ENCODE measurements around the gene GMCL2.
A peak's percentile ranks its signal among the peaks of the same experiment; 100 is the strongest.

GMCL2 gene

GRCh38 chr5:178213003-178213461 lies 25.9 kb upstream of the GMCL2 start:
- peaks cover 38% of the 10 kb centered on the region for H3K4me1 Mint-ChIP-seq
- no peaks in the 10 kb centered on the region for H3K9me3 Mint-ChIP-seq
- H3K27me3 Mint-ChIP-seq = no peaks in the 10 kb centered on the region
- no peak overlapping the region for H3K27ac Mint-ChIP-seq
- peaks cover 12% of the 10 kb centered on the region for H3K36me3 Mint-ChIP-seq
- H3K4me3 Mint-ChIP-seq = no peak overlapping the region

- Mint-ChIP-seq H3K4me3 (no peak overlapping the region), H3K27me3 (no peaks in the 10 kb centered on the region), H3K9me3 (no peaks in the 10 kb centered on the region), H3K4me1 (peaks cover 44% of the 10 kb centered on the region), H3K27ac (peak overlapping the region; percentile 62), H3K36me3 (peaks cover 16% of the 10 kb centered on the region)
Measured at GRCh38 chr5:178212241-178213002, 25.3 kb upstream of the GMCL2 start.

- Mint-ChIP-seq H3K27ac (peak overlapping the region; percentile 62), H3K4me3 (no peak overlapping the region), H3K36me3 (peaks cover 20% of the 10 kb centered on the region), H3K9me3 (no peaks in the 10 kb centered on the region), H3K4me1 (peaks cover 53% of the 10 kb centered on the region), H3K27me3 (no peaks in the 10 kb centered on the region)
Measured at GRCh38 chr5:178211095-178212048, 24.2 kb upstream of the GMCL2 start.

- Mint-ChIP-seq H3K27ac (peak overlapping the region; percentile 72), H3K4me1 (peaks cover 53% of the 10 kb centered on the region), H3K36me3 (peaks cover 24% of the 10 kb centered on the region), H3K9me3 (no peaks in the 10 kb centered on the region), H3K4me3 (no peak overlapping the region), H3K27me3 (no peaks in the 10 kb centered on the region)
Measured at GRCh38 chr5:178210686-178211085, 23.5 kb upstream of the GMCL2 start.

- H3K9me3 Mint-ChIP-seq = no peaks in the 10 kb centered on the region
- no peaks in the 10 kb centered on the region for H3K27me3 Mint-ChIP-seq
- H3K4me1 Mint-ChIP-seq = peaks cover 52% of the 10 kb centered on the region
- no peak overlapping the region for H3K4me3 Mint-ChIP-seq
- peak overlapping the region; percentile 72 for H3K27ac Mint-ChIP-seq
- peaks cover 25% of the 10 kb centered on the region for H3K36me3 Mint-ChIP-seq
Measured at GRCh38 chr5:178210073-178210535, 22.9 kb upstream of the GMCL2 start.

- H3K4me1 Mint-ChIP-seq = peaks cover 52% of the 10 kb centered on the region
- no peaks in the 10 kb centered on the region for H3K9me3 Mint-ChIP-seq
- no peak overlapping the region for H3K4me3 Mint-ChIP-seq
- peak overlapping the region; percentile 72 for H3K27ac Mint-ChIP-seq
- no peaks in the 10 kb centered on the region for H3K27me3 Mint-ChIP-seq
- peaks cover 25% of the 10 kb centered on the region for H3K36me3 Mint-ChIP-seq
Measured at GRCh38 chr5:178209334-178210072, 22.3 kb upstream of the GMCL2 start.

- Mint-ChIP-seq H3K4me3 (no peak overlapping the region), H3K36me3 (peaks cover 27% of the 10 kb centered on the region), H3K27me3 (no peaks in the 10 kb centered on the region), H3K9me3 (no peaks in the 10 kb centered on the region), H3K27ac (peak overlapping the region; percentile 72), H3K4me1 (peaks cover 48% of the 10 kb centered on the region)
Measured at GRCh38 chr5:178208540-178209227, 21.5 kb upstream of the GMCL2 start.

- Mint-ChIP-seq H3K4me1 (peaks cover 44% of the 10 kb centered on the region), H3K27me3 (no peaks in the 10 kb centered on the region), H3K4me3 (peak overlapping the region; percentile 99), H3K27ac (peak overlapping the region; percentile 89), H3K36me3 (peaks cover 26% of the 10 kb centered on the region), H3K9me3 (no peaks in the 10 kb centered on the region)
Measured at GRCh38 chr5:178207917-178208280, 20.7 kb upstream of the GMCL2 start.

GRCh38 chr5:178207183-178207916 lies 20.2 kb upstream of the GMCL2 start:
- peaks cover 26% of the 10 kb centered on the region for H3K36me3 Mint-ChIP-seq
- peaks cover 44% of the 10 kb centered on the region for H3K4me1 Mint-ChIP-seq
- H3K4me3 Mint-ChIP-seq = peak overlapping the region; percentile 99
- peak overlapping the region; percentile 89 for H3K27ac Mint-ChIP-seq
- H3K9me3 Mint-ChIP-seq = no peaks in the 10 kb centered on the region
- H3K27me3 Mint-ChIP-seq = no peaks in the 10 kb centered on the region

- Mint-ChIP-seq H3K27me3 (no peaks in the 10 kb centered on the region), H3K36me3 (peaks cover 26% of the 10 kb centered on the region), H3K4me1 (peaks cover 44% of the 10 kb centered on the region), H3K27ac (peak overlapping the region; percentile 93), H3K9me3 (no peaks in the 10 kb centered on the region), H3K4me3 (peak overlapping the region; percentile 99)
Measured at GRCh38 chr5:178206166-178207101, 19.3 kb upstream of the GMCL2 start.

- Mint-ChIP-seq H3K27ac (peak overlapping the region; percentile 93), H3K4me1 (peaks cover 44% of the 10 kb centered on the region), H3K9me3 (no peaks in the 10 kb centered on the region), H3K27me3 (no peaks in the 10 kb centered on the region), H3K4me3 (peak overlapping the region; percentile 99), H3K36me3 (peaks cover 26% of the 10 kb centered on the region)
Measured at GRCh38 chr5:178205749-178206047, 18.5 kb upstream of the GMCL2 start.

GRCh38 chr5:178204935-178205748 lies 18.0 kb upstream of the GMCL2 start:
- no peaks in the 10 kb centered on the region for H3K27me3 Mint-ChIP-seq
- H3K27ac Mint-ChIP-seq = peak overlapping the region; percentile 93
- peaks cover 42% of the 10 kb centered on the region for H3K4me1 Mint-ChIP-seq
- no peaks in the 10 kb centered on the region for H3K9me3 Mint-ChIP-seq
- peak overlapping the region; percentile 99 for H3K4me3 Mint-ChIP-seq
- H3K36me3 Mint-ChIP-seq = peaks cover 26% of the 10 kb centered on the region
